Mesendoderm (in vitro differentiated cells): ENCODE measurements around the gene KIAA0319L.

Experiments
- DNase-seq: peaks from one replicate; pipeline ENCODE4 v3.0.0; 2013
- H2AK5ac ChIP-seq: 2 replicates; pipeline ENCODE4 v1.6.1; 2013; ENCODE audit warnings: low read length, inconsistent platforms
- H2BK120ac ChIP-seq: 2 replicates; pipeline ENCODE4 v1.6.1; 2013; ENCODE audit warnings: low read depth, mild to moderate bottlenecking, low read length, moderate library complexity, mixed read lengths
- H2BK15ac ChIP-seq: replicated peaks from 2 replicates; pipeline ENCODE4 v1.6.1; 2013; ENCODE audit warnings: low read depth, mild to moderate bottlenecking, moderate library complexity
- H2BK5ac ChIP-seq: 2 replicates; pipeline ENCODE4 v1.6.1; 2013; ENCODE audit warnings: low read length, inconsistent platforms
- H3K18ac ChIP-seq: 2 replicates; pipeline ENCODE4 v1.6.1; 2013; ENCODE audit warnings: mild to moderate bottlenecking, low read length, mixed read lengths
- H3K23ac ChIP-seq: one replicate; pipeline ENCODE4 v1.6.1; 2013; ENCODE audit warnings: low read length
- H3K27ac ChIP-seq: 2 replicates; pipeline ENCODE4 v1.5.1; 2013; ENCODE audit warnings: low read depth, mild to moderate bottlenecking, inconsistent platforms, low read length, moderate library complexity
- H3K27me3 ChIP-seq: 2 replicates; pipeline ENCODE4 v1.6.1; 2013; ENCODE audit warnings: low read length, control low read depth, mild to moderate bottlenecking, inconsistent platforms; ENCODE audit not compliant: insufficient read depth, poor library complexity
- H3K36me3 ChIP-seq: 2 replicates; pipeline ENCODE4 v1.6.1; 2013; ENCODE audit warnings: low read length, inconsistent platforms; ENCODE audit not compliant: control insufficient read depth, insufficient read depth
- H3K4ac ChIP-seq: one replicate; pipeline ENCODE4 v1.6.1; 2013; ENCODE audit warnings: low read depth, mild to moderate bottlenecking, low read length, moderate library complexity
- H3K4me1 ChIP-seq: 2 replicates; pipeline ENCODE4 v1.6.1; 2013; ENCODE audit warnings: low read depth, low read length, inconsistent platforms; ENCODE audit not compliant: control insufficient read depth
- H3K4me2 ChIP-seq: 2 replicates; pipeline ENCODE4 v1.6.1; 2013; ENCODE audit warnings: low read length
- H3K4me3 ChIP-seq: 2 replicates; pipeline ENCODE4 v1.5.1; 2013; ENCODE audit warnings: mild to moderate bottlenecking, low read length
- H3K56ac ChIP-seq: one replicate; pipeline ENCODE4 v1.6.1; 2013; ENCODE audit warnings: low read length
- H3K79me1 ChIP-seq: 2 replicates; pipeline ENCODE4 v1.6.1; 2013; ENCODE audit warnings: low read length, inconsistent platforms
- H3K79me2 ChIP-seq: 2 replicates; pipeline ENCODE4 v1.6.1; 2013; ENCODE audit warnings: mild to moderate bottlenecking, low read length; ENCODE audit not compliant: control insufficient read depth, insufficient read depth
- H3K9ac ChIP-seq: 2 replicates; pipeline ENCODE4 v1.6.1; 2013; ENCODE audit warnings: low read length, inconsistent platforms
- H4K5ac ChIP-seq: one replicate; pipeline ENCODE4 v1.6.1; 2013; ENCODE audit warnings: low read length
- H4K8ac ChIP-seq: one replicate; pipeline ENCODE4 v1.6.1; 2013; ENCODE audit warnings: low read depth, mild to moderate bottlenecking, control low read depth, low read length, moderate library complexity
- WGBS: extraction: QIAGEN DNeasy Blood & Tissue Kit; methylation state at CpG from one replicate; pipeline ENCODE4 v1.1.7; 2013; ENCODE audit warnings: low lambda C conversion rate, missing lambda C conversion rate; ENCODE audit not compliant: insufficient coverage; ENCODE audit errors: extremely low coverage; 5-methylcytosine and 5-hydroxymethylcytosine counted together

Gene KIAA0319L

GRCh38 chr1:35600593-35600992 is 43.4 kb upstream of the KIAA0319L start:
- DNase-seq = no peak
- no peak overlapping the region for H4K5ac ChIP-seq
- H2BK15ac ChIP-seq = no peak overlapping the region
- no peak overlapping the region for H3K4me2 ChIP-seq
- peaks cover 2% of the 10 kb centered on the region for H3K4me1 ChIP-seq
- no peaks in the 10 kb centered on the region for H3K79me2 ChIP-seq
- peaks cover 1% of the 10 kb centered on the region for H3K79me1 ChIP-seq
- no peak overlapping the region for H3K56ac ChIP-seq
- no peak overlapping the region for H3K4me3 ChIP-seq
- no peak overlapping the region for H3K18ac ChIP-seq
- H3K27ac ChIP-seq = no peak overlapping the region
- WGBS = no CpG with 5 or more reads among the region's 3 CpGs
- H3K4ac ChIP-seq = no peak overlapping the region
- H2BK120ac ChIP-seq = no peak overlapping the region
- H3K9ac ChIP-seq = no peak overlapping the region
- H3K23ac ChIP-seq = no peak overlapping the region
- peaks cover 2% of the 10 kb centered on the region for H3K36me3 ChIP-seq
- no peaks in the 10 kb centered on the region for H3K27me3 ChIP-seq
- H2BK5ac ChIP-seq = no peak overlapping the region
- no peak overlapping the region for H4K8ac ChIP-seq
- H2AK5ac ChIP-seq = no peak overlapping the region

- Histone ChIP-seq H2BK120ac (no peak overlapping the region), H2BK15ac (no peak overlapping the region), H3K18ac (no peak overlapping the region), H2AK5ac (no peak overlapping the region), H2BK5ac (no peak overlapping the region), H3K79me1 (no peaks in the 10 kb centered on the region), H3K4me3 (no peak overlapping the region), H3K79me2 (no peaks in the 10 kb centered on the region), H3K23ac (no peak overlapping the region), H3K4me1 (peaks cover 2% of the 10 kb centered on the region), H4K5ac (no peak overlapping the region), H3K27ac (no peak overlapping the region), H3K36me3 (peaks cover 2% of the 10 kb centered on the region), H3K27me3 (no peaks in the 10 kb centered on the region), H3K56ac (no peak overlapping the region), H3K9ac (no peak overlapping the region), H4K8ac (no peak overlapping the region), H3K4ac (no peak overlapping the region), H3K4me2 (no peak overlapping the region)
- WGBS = no CpG with 5 or more reads among the region's 3 CpGs
- no peak for DNase-seq
Measured at GRCh38 chr1:35599411-35599810, 42.2 kb upstream of the KIAA0319L start.

GRCh38 chr1:35598895-35599294 is 41.7 kb upstream of the KIAA0319L start:
- Histone ChIP-seq H3K27me3 (no peaks in the 10 kb centered on the region), H3K36me3 (peaks cover 2% of the 10 kb centered on the region), H4K8ac (no peak overlapping the region), H3K79me2 (no peaks in the 10 kb centered on the region), H3K23ac (no peak overlapping the region), H3K4me1 (peaks cover 2% of the 10 kb centered on the region), H3K27ac (no peak overlapping the region), H3K56ac (no peak overlapping the region), H2BK5ac (no peak overlapping the region), H3K79me1 (no peaks in the 10 kb centered on the region), H2BK15ac (no peak overlapping the region), H3K4me2 (no peak overlapping the region), H3K4ac (no peak overlapping the region), H2BK120ac (no peak overlapping the region), H3K18ac (no peak overlapping the region), H4K5ac (no peak overlapping the region), H3K9ac (no peak overlapping the region), H3K4me3 (no peak overlapping the region), H2AK5ac (no peak overlapping the region)
- DNase-seq = peak; percentile 31
- no CpG with 5 or more reads among the region's 2 CpGs for WGBS

- no peak overlapping the region for H3K4ac ChIP-seq
- DNase-seq = no peak
- H3K4me3 ChIP-seq = no peak overlapping the region
- no peak overlapping the region for H3K27ac ChIP-seq
- no peak overlapping the region for H3K56ac ChIP-seq
- H3K79me2 ChIP-seq = no peaks in the 10 kb centered on the region
- no peak overlapping the region for H2BK120ac ChIP-seq
- no peaks in the 10 kb centered on the region for H3K36me3 ChIP-seq
- H3K9ac ChIP-seq = no peak overlapping the region
- no peak overlapping the region for H2AK5ac ChIP-seq
- peaks cover 2% of the 10 kb centered on the region for H3K4me1 ChIP-seq
- H3K23ac ChIP-seq = no peak overlapping the region
- no peak overlapping the region for H3K4me2 ChIP-seq
- no CpG with 5 or more reads among the region's 5 CpGs for WGBS
- H3K18ac ChIP-seq = no peak overlapping the region
- H2BK5ac ChIP-seq = no peak overlapping the region
- no peak overlapping the region for H4K8ac ChIP-seq
- H2BK15ac ChIP-seq = no peak overlapping the region
- no peaks in the 10 kb centered on the region for H3K79me1 ChIP-seq
- no peak overlapping the region for H4K5ac ChIP-seq
- H3K27me3 ChIP-seq = no peaks in the 10 kb centered on the region
Measured at GRCh38 chr1:35597870-35598269, 40.7 kb upstream of the KIAA0319L start.

- Histone ChIP-seq H3K4ac (no peak overlapping the region), H3K56ac (no peak overlapping the region), H3K4me1 (peaks cover 2% of the 10 kb centered on the region), H3K4me3 (no peak overlapping the region), H3K79me1 (no peaks in the 10 kb centered on the region), H3K27me3 (no peaks in the 10 kb centered on the region), H2AK5ac (no peak overlapping the region), H3K27ac (no peak overlapping the region), H4K5ac (no peak overlapping the region), H3K79me2 (no peaks in the 10 kb centered on the region), H2BK5ac (no peak overlapping the region), H2BK120ac (no peak overlapping the region), H4K8ac (no peak overlapping the region), H2BK15ac (no peak overlapping the region), H3K18ac (no peak overlapping the region), H3K9ac (no peak overlapping the region), H3K4me2 (no peak overlapping the region), H3K36me3 (no peaks in the 10 kb centered on the region), H3K23ac (no peak overlapping the region)
- no CpG with 5 or more reads among the region's 7 CpGs for WGBS
- no peak for DNase-seq
Measured at GRCh38 chr1:35595684-35596083, 38.5 kb upstream of the KIAA0319L start.

- DNase-seq = no peak
- no CpG with 5 or more reads among the region's 9 CpGs for WGBS
Measured at GRCh38 chr1:35594005-35594760, 37.0 kb upstream of the KIAA0319L start.

More at GRCh38 chr1:35594005-35594760, 37.0 kb upstream of the KIAA0319L start:
- Histone ChIP-seq H3K79me2 (no peaks in the 10 kb centered on the region), H4K8ac (no peak overlapping the region), H3K4me3 (no peak overlapping the region), H2BK120ac (no peak overlapping the region), H3K18ac (no peak overlapping the region), H2AK5ac (no peak overlapping the region), H3K4me1 (peaks cover 2% of the 10 kb centered on the region), H3K9ac (no peak overlapping the region), H3K23ac (no peak overlapping the region), H3K27me3 (no peaks in the 10 kb centered on the region), H3K27ac (no peak overlapping the region), H2BK15ac (no peak overlapping the region), H4K5ac (no peak overlapping the region), H3K56ac (no peak overlapping the region), H3K36me3 (no peaks in the 10 kb centered on the region), H3K4ac (no peak overlapping the region), H2BK5ac (no peak overlapping the region), H3K4me2 (no peak overlapping the region), H3K79me1 (no peaks in the 10 kb centered on the region)
